SK-N-SH (cell line): ENCODE data around the gene FAM174B. TPM values are rescaled to one million over a fixed set of nuclear protein-coding genes. Genes with fewer than 3 reads are reported as not detected.

ENCODE experiments used
- CTCF ChIA-PET: fragments of 300-600, 350-600 bp; formaldehyde crosslinking; extraction: SDS; loops from one replicate; lab custom pipeline; 2021; lab: Yijun Ruan, JAX
- POLR2A ChIA-PET: fragments of 350-600 bp; sonication (Branson Sonifier 250); formaldehyde crosslinking; extraction: SDS; loops from one replicate; lab custom pipeline; 2020; ENCODE audit warnings: antibody characterized with exemption, inconsistent platforms; lab: Yijun Ruan, JAX
- DNase-seq: peaks from one replicate; pipeline ENCODE4 v3.0.0; 2012
- H2AFZ ChIP-seq: fragments of 200-600 bp; sonication (generic); 2 replicates; pipeline ENCODE4 v1.8.1; 2016; ENCODE audit warnings: antibody characterized with exemption, mild to moderate bottlenecking, low read depth
- H3F3A ChIP-seq: fragments of 200-600 bp; sonication (generic); replicated peaks from 2 replicates; pipeline ENCODE3; 2016; ENCODE audit warnings: antibody characterized with exemption, mild to moderate bottlenecking; ENCODE audit not compliant: insufficient read depth
- H3K27ac ChIP-seq, 2 experiments: fragments of 200-500 bp in 1 of 2; fragments of 200-600 bp in 1 of 2; sonication (Bioruptor generic) in 1 of 2; sonication (generic), shearing (Covaris generic) in 1 of 2; 2 replicates each; pipeline versions ENCODE4 v1.5.1 to v1.6.1; 2014 to 2016; ENCODE audit warnings: low read depth in 2 of 2, inconsistent platforms in 1 of 2, low read length in 1 of 2, mild to moderate bottlenecking in 1 of 2, mixed read lengths in 1 of 2
- H3K27me3 ChIP-seq: fragments of 200-600 bp; sonication (generic), shearing (Covaris generic); 2 replicates; pipeline ENCODE4 v1.6.1; 2016; ENCODE audit warnings: mixed run types; ENCODE audit not compliant: insufficient read depth
- H3K36me3 ChIP-seq, 2 experiments: fragments of 200-500 bp in 1 of 2; fragments of 200-600 bp in 1 of 2; sonication (Bioruptor generic) in 1 of 2; sonication (generic) in 1 of 2; replicated peaks in 1 of 2; 2 replicates each; pipeline versions ENCODE3 to v1.5.1; 2014 to 2016; ENCODE audit warnings: low read length in 1 of 2, mild to moderate bottlenecking in 1 of 2; ENCODE audit not compliant: insufficient read depth in 2 of 2, control insufficient read depth in 1 of 2
- H3K4me1 ChIP-seq, 2 experiments: fragments of 200-500 bp in 1 of 2; fragments of 200-600 bp in 1 of 2; sonication (Bioruptor generic) in 1 of 2; sonication (generic), shearing (Covaris generic) in 1 of 2; 2 replicates each; pipeline versions ENCODE4 v1.5.1 to v1.6.1; 2014 to 2016; ENCODE audit warnings: low read depth in 1 of 2, low read length in 1 of 2, mixed run types in 1 of 2; ENCODE audit not compliant: insufficient read depth in 2 of 2, control insufficient read depth in 1 of 2
- H3K4me2 ChIP-seq: fragments of 200-600 bp; sonication (generic), shearing (Covaris generic); 2 replicates; pipeline ENCODE4 v1.6.1; 2017; ENCODE audit warnings: mixed run types
- H3K4me3 ChIP-seq, 2 experiments: fragments of 200-500 bp in 1 of 2; fragments of 200-600 bp in 1 of 2; sonication (Bioruptor generic) in 1 of 2; sonication (generic), shearing (Covaris generic) in 1 of 2; 2 replicates each; pipeline versions ENCODE4 v1.5.1 to v1.8.1; 2014 to 2016; ENCODE audit warnings: low read depth in 2 of 2, inconsistent platforms in 1 of 2, low read length in 1 of 2, mild to moderate bottlenecking in 1 of 2, mixed read lengths in 1 of 2, moderate library complexity in 1 of 2
- H3K79me2 ChIP-seq: fragments of 200-600 bp; sonication (generic); 2 replicates; pipeline ENCODE4 v1.8.1; 2017; ENCODE audit warnings: mild to moderate bottlenecking; ENCODE audit not compliant: insufficient read depth
- H3K9ac ChIP-seq: fragments of 200-600 bp; sonication (generic); 2 replicates; pipeline ENCODE4 v1.6.1; 2017; ENCODE audit warnings: mixed run types
- H3K9me2 ChIP-seq: fragments of 200-600 bp; sonication (generic); 2 replicates; pipeline ENCODE4 v1.6.1; 2017; ENCODE audit warnings: mixed run types
- H3K9me3 ChIP-seq: fragments of 200-600 bp; sonication (generic); 2 replicates; pipeline ENCODE4 v1.6.1; 2017; ENCODE audit warnings: mixed run types, mild to moderate bottlenecking, moderate library complexity
- H4K20me1 ChIP-seq: fragments of 200-600 bp; sonication (generic); 2 replicates; pipeline ENCODE4 v1.6.1; 2017; ENCODE audit warnings: mild to moderate bottlenecking, mixed run types; ENCODE audit not compliant: insufficient read depth
- CHD2 ChIP-seq: fragments of 150-350 bp; IDR thresholded peaks from 2 replicates; pipeline ENCODE4 v1.6.1; 2018; ENCODE audit warnings: low read length; ENCODE audit not compliant: partially characterized antibody
- ELF1 ChIP-seq: IDR thresholded peaks from 2 replicates; pipeline ENCODE4 v1.4.0; 2012
- EP300 ChIP-seq, 2 experiments: IDR thresholded peaks; 2 replicates each; pipeline versions ENCODE4 v1.4.0 to v1.6.1; 2012; ENCODE audit warnings: borderline replicate concordance in 1 of 2, low read depth in 1 of 2, low read length in 1 of 2
- EZH2phosphoT487 ChIP-seq: fragments of 200-600 bp; sonication (generic); IDR thresholded peaks from 2 replicates; pipeline ENCODE4 v1.6.1; 2017; ENCODE audit warnings: low read depth, mixed run types, mild to moderate bottlenecking, antibody characterized with exemption, moderate library complexity, borderline replicate concordance
- FOSL2 ChIP-seq: IDR thresholded peaks from 2 replicates; pipeline ENCODE4 v1.4.0; 2012; ENCODE audit warnings: low read depth, mild to moderate bottlenecking, moderate library complexity, borderline replicate concordance
- FOXJ3 ChIP-seq: sonication (generic); formaldehyde crosslinking; IDR thresholded peaks from 2 replicates; pipeline ENCODE4 v1.5.1; 2020; ENCODE audit warnings: mild to moderate bottlenecking, missing genetic modification reagents
- GATA2 ChIP-seq: sonication (generic); formaldehyde crosslinking; IDR thresholded peaks from 2 replicates; pipeline ENCODE4 v1.5.0; 2020; ENCODE audit warnings: mild to moderate bottlenecking, missing genetic modification reagents
- JUND ChIP-seq: IDR thresholded peaks from 2 replicates; pipeline ENCODE4 v1.4.0; 2012
- MEF2A ChIP-seq: IDR thresholded peaks from 2 replicates; pipeline ENCODE4 v1.4.0; 2012; ENCODE audit warnings: low read depth, borderline replicate concordance
- MXI1 ChIP-seq: IDR thresholded peaks from 2 replicates; pipeline ENCODE4 v1.6.1; 2012; ENCODE audit warnings: mild to moderate bottlenecking, low read depth, low read length, improper control_type of control experiment
- NRF1 ChIP-seq: IDR thresholded peaks from 2 replicates; pipeline ENCODE4 v1.6.1; 2012; ENCODE audit warnings: low read depth, mild to moderate bottlenecking, low read length
- POLR2AphosphoS5 ChIP-seq: IDR thresholded peaks from 2 replicates; pipeline ENCODE4 v1.6.1; 2012; ENCODE audit warnings: low read depth, low read length
- RFX5 ChIP-seq: IDR thresholded peaks from 2 replicates; pipeline ENCODE4 v1.6.1; 2012; ENCODE audit warnings: mild to moderate bottlenecking, improper control_type of control experiment, low read length
- RXRA ChIP-seq: IDR thresholded peaks from 2 replicates; pipeline ENCODE4 v1.4.0; 2012; ENCODE audit warnings: low read depth, mild to moderate bottlenecking, borderline replicate concordance
- TAF1 ChIP-seq: IDR thresholded peaks from 2 replicates; pipeline ENCODE4 v1.6.1; 2012; ENCODE audit warnings: low read depth, mild to moderate bottlenecking, low read length, moderate library complexity, borderline replicate concordance
- YY1 ChIP-seq: IDR thresholded peaks from 2 replicates; pipeline ENCODE4 v1.4.0; 2012; ENCODE audit warnings: low read depth, mild to moderate bottlenecking
- WGBS: methylation state at CpG from one replicate; pipeline ENCODE4 v1.1.6; 2017; ENCODE audit warnings: low lambda C conversion rate; 5-methylcytosine and 5-hydroxymethylcytosine counted together
- polyA plus RNA-seq, 3 experiments: library from polyadenylated mRNA; depleted of rRNA; stranded (reverse); fragments of >200 nt; gene quantifications; 2 replicates each; pipeline ENCODE4 v1.2.3, GENCODE V29; 2012
- TF ChIP-seq, protein P1 (sequence below): IDR thresholded peaks from 2 replicates; pipeline ENCODE4 v1.4.0; 2012; ENCODE audit warnings: low read depth, borderline replicate concordance
- TF ChIP-seq, protein P2 (sequence below): fragments of 200-600 bp; sonication (generic); IDR thresholded peaks from 2 replicates; pipeline ENCODE4 v1.6.1; 2017; ENCODE audit warnings: antibody characterized with exemption, mild to moderate bottlenecking, moderate library complexity
- TF ChIP-seq, protein P3 (sequence below): fragments of 150-350 bp; IDR thresholded peaks from 2 replicates; pipeline ENCODE4 v1.6.1; 2017; ENCODE audit warnings: antibody characterized with exemption, low read length, low read depth, borderline replicate concordance
- TF ChIP-seq, protein P4 (sequence below): IDR thresholded peaks from 2 replicates; pipeline ENCODE4 v1.4.0; 2012; ENCODE audit warnings: low read depth, borderline replicate concordance

The FAM174B gene
- polyA plus RNA-seq, 1 of the 3 experiments (the other 2 are of a cell fraction): 0.30 TPM

DNA sequence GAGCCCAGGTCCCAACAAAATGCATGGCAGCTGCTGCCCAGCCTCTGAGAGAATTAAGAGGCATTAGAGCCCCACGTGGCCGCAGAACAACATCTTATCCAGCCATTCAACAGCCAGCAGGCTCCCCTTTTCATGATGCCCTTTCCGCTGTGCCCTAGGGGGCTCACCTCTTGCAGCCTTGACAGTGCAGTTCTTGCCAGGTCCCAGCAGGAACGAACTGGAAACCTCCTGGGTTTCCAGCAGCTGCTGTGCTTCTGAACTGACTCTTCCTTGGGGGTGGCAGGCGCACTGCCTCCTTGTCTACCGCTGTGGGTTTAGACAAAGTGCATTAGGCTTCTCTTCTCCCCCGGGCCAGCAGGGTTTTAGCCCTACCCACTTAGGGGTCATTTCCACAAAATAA lies 85.2 kb downstream of the FAM174B start:
- Histone ChIP-seq H3K79me2 (no peaks in the 10 kb centered on the region), H3K9me3 (no peaks in the 10 kb centered on the region), H3K4me2 (no peak overlapping the region), H3K27ac (no peak overlapping the region), H3K4me1 (no peaks in the 10 kb centered on the region), H3K36me3 (no peaks in the 10 kb centered on the region), H2AFZ (no peak overlapping the region), H3K9ac (no peak overlapping the region), H3F3A (no peaks in the 10 kb centered on the region), H4K20me1 (no peaks in the 10 kb centered on the region), H3K27me3 (no peaks in the 10 kb centered on the region), H3K9me2 (no peaks in the 10 kb centered on the region), H3K4me3 (no peak overlapping the region)
- no peak for DNase-seq
- no peak for TF ChIP-seq RXRA
- TF ChIP-seq, protein P1, sequence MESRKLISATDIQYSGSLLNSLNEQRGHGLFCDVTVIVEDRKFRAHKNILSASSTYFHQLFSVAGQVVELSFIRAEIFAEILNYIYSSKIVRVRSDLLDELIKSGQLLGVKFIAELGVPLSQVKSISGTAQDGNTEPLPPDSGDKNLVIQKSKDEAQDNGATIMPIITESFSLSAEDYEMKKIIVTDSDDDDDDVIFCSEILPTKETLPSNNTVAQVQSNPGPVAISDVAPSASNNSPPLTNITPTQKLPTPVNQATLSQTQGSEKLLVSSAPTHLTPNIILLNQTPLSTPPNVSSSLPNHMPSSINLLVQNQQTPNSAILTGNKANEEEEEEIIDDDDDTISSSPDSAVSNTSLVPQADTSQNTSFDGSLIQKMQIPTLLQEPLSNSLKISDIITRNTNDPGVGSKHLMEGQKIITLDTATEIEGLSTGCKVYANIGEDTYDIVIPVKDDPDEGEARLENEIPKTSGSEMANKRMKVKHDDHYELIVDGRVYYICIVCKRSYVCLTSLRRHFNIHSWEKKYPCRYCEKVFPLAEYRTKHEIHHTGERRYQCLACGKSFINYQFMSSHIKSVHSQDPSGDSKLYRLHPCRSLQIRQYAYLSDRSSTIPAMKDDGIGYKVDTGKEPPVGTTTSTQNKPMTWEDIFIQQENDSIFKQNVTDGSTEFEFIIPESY: no peak
- TF ChIP-seq MEF2A: no peak
- no peak for TF ChIP-seq YY1
- no peak for TF ChIP-seq FOXJ3 (CRISPR knock-in tag)
- TF ChIP-seq EP300 (IDR thresholded peaks at IDR 0.05; ENCODE audit: borderline replicate concordance in 1 of 2, low read depth in 1 of 2, low read length in 1 of 2): no peak
- TF ChIP-seq JUND: no peak
- no peak for TF ChIP-seq MXI1
- TF ChIP-seq, protein P2, sequence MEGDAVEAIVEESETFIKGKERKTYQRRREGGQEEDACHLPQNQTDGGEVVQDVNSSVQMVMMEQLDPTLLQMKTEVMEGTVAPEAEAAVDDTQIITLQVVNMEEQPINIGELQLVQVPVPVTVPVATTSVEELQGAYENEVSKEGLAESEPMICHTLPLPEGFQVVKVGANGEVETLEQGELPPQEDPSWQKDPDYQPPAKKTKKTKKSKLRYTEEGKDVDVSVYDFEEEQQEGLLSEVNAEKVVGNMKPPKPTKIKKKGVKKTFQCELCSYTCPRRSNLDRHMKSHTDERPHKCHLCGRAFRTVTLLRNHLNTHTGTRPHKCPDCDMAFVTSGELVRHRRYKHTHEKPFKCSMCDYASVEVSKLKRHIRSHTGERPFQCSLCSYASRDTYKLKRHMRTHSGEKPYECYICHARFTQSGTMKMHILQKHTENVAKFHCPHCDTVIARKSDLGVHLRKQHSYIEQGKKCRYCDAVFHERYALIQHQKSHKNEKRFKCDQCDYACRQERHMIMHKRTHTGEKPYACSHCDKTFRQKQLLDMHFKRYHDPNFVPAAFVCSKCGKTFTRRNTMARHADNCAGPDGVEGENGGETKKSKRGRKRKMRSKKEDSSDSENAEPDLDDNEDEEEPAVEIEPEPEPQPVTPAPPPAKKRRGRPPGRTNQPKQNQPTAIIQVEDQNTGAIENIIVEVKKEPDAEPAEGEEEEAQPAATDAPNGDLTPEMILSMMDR: no peak
- TF ChIP-seq EZH2phosphoT487: no peak
- TF ChIP-seq, protein P3, sequence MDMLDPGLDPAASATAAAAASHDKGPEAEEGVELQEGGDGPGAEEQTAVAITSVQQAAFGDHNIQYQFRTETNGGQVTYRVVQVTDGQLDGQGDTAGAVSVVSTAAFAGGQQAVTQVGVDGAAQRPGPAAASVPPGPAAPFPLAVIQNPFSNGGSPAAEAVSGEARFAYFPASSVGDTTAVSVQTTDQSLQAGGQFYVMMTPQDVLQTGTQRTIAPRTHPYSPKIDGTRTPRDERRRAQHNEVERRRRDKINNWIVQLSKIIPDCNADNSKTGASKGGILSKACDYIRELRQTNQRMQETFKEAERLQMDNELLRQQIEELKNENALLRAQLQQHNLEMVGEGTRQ: no peak
- ChIA-PET CTCF (interaction anchor here (0.9 kb wide), 1 partner anchor 473 kb away, joined by 3 read pairs; no protein-coding TSS in a partner anchor), POLR2A (no interaction called here)
- 29% methylated on average over 7 of the region's 7 CpGs for WGBS

DNA sequence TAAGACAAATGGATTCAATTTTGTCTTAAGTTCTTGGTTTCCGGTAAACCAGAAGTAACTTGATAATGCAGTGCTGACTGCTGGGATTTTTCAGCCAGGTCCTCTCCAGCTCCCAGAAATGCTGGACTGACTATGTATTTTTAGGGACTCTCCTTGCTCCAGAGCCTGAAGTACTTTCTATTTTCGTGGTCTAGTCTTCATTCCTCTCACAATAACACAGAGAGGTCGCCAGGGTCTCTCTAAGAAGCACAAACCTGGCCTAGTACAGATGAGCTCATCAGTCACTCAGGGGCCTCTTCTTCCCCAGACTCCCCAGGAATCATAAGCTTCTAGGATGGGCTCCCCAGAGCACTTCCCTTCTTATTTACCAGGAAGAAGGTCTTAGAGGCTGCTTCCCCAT lies 85.8 kb downstream of the FAM174B start:
- Histone ChIP-seq H3K27me3 (no peaks in the 10 kb centered on the region), H3K36me3 (no peaks in the 10 kb centered on the region), H3K27ac (no peak overlapping the region), H4K20me1 (no peaks in the 10 kb centered on the region), H3K4me1 (no peaks in the 10 kb centered on the region), H3K9me3 (no peaks in the 10 kb centered on the region), H2AFZ (no peak overlapping the region), H3K9me2 (no peaks in the 10 kb centered on the region), H3K79me2 (no peaks in the 10 kb centered on the region), H3K9ac (no peak overlapping the region), H3F3A (no peaks in the 10 kb centered on the region), H3K4me2 (no peak overlapping the region), H3K4me3 (no peak overlapping the region)
- ChIA-PET POLR2A (no interaction called here), CTCF (interaction anchor here (0.9 to 1.3 kb wide), 2 partner anchors 145 to 472 kb away, joined by 3 read pairs; no protein-coding TSS in a partner anchor)
- no peak for DNase-seq
- 4% methylated on average over 3 of the region's 3 CpGs for WGBS
- TF ChIP-seq, protein P3: no peak
- TF ChIP-seq POLR2AphosphoS5: no peak
- no peak for TF ChIP-seq ELF1
- TF ChIP-seq FOSL2: no peak
- TF ChIP-seq, protein P4, sequence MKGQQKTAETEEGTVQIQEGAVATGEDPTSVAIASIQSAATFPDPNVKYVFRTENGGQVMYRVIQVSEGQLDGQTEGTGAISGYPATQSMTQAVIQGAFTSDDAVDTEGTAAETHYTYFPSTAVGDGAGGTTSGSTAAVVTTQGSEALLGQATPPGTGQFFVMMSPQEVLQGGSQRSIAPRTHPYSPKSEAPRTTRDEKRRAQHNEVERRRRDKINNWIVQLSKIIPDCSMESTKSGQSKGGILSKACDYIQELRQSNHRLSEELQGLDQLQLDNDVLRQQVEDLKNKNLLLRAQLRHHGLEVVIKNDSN: no peak
- no peak for TF ChIP-seq NRF1
- TF ChIP-seq CHD2: no peak
- no peak for TF ChIP-seq MEF2A
- no peak for TF ChIP-seq TAF1
- TF ChIP-seq, protein P1: no peak
- TF ChIP-seq RXRA: no peak
- TF ChIP-seq RFX5: no peak
- TF ChIP-seq GATA2: no peak
- TF ChIP-seq EP300 (IDR thresholded peaks at IDR 0.05; ENCODE audit: borderline replicate concordance in 1 of 2, low read depth in 1 of 2, low read length in 1 of 2): no peak
